Muscle of leg (tissue), 11 donors: ENCODE data around the gene HOXA3. TPM values are rescaled to one million over a fixed set of nuclear protein-coding genes. Genes with fewer than 3 reads are reported as not detected.

Experiments
- DNase-seq: peaks from one replicate; pipeline ENCODE4 v3.0.0; 2013
- H3K27ac ChIP-seq: one replicate; pipeline ENCODE4 v1.5.1; 2013; ENCODE audit warnings: mild to moderate bottlenecking, low read length, control low read depth
- H3K27me3 ChIP-seq: one replicate; pipeline ENCODE4 v1.6.1; 2013; ENCODE audit warnings: low read length; ENCODE audit not compliant: control insufficient read depth, insufficient read depth
- H3K36me3 ChIP-seq: one replicate; pipeline ENCODE4 v1.6.1; 2013; ENCODE audit warnings: low read length; ENCODE audit not compliant: control insufficient read depth, insufficient read depth
- H3K4me1 ChIP-seq: one replicate; pipeline ENCODE4 v1.6.1; 2013; ENCODE audit warnings: low read length; ENCODE audit not compliant: control insufficient read depth, insufficient read depth
- H3K4me3 ChIP-seq: one replicate; pipeline ENCODE4 v1.5.1; 2013; ENCODE audit warnings: low read length, control low read depth
- H3K9me3 ChIP-seq: replicated peaks from 2 replicates; pipeline ENCODE4 v1.6.1; 2013; ENCODE audit warnings: low read depth, low read length; ENCODE audit not compliant: control insufficient read depth
- whole genome bisulfite sequencing: methylation state at CpG from one replicate; pipeline ENCODE4 v1.1.5; 2013; ENCODE audit warnings: missing lambda C conversion rate; ENCODE audit not compliant: insufficient coverage; 5-methylcytosine and 5-hydroxymethylcytosine counted together
- polyA plus RNA-seq, 8 donors: library from polyadenylated mRNA; unstranded; fragments of 120-200 nt; gene quantifications; one replicate each; pipeline versions ENCODE4 v1.2.1 to v1.2.3, GENCODE V29; 2013; ENCODE audit warnings: inconsistent platforms in 1 of 8, low replicate concordance in 1 of 8; ENCODE audit not compliant: insufficient read length in 8 of 8, insufficient read depth in 1 of 8
- total RNA-seq: library from RNA; stranded (reverse); fragments of 120-200 nt; gene quantifications from one replicate; pipeline ENCODE4 v1.2.4, GENCODE V29; 2013

Gene HOXA3
- total and polyA plus RNA-seq, 9 donors: 4.7 to 12.5 (median 9.3) TPM

DNA sequence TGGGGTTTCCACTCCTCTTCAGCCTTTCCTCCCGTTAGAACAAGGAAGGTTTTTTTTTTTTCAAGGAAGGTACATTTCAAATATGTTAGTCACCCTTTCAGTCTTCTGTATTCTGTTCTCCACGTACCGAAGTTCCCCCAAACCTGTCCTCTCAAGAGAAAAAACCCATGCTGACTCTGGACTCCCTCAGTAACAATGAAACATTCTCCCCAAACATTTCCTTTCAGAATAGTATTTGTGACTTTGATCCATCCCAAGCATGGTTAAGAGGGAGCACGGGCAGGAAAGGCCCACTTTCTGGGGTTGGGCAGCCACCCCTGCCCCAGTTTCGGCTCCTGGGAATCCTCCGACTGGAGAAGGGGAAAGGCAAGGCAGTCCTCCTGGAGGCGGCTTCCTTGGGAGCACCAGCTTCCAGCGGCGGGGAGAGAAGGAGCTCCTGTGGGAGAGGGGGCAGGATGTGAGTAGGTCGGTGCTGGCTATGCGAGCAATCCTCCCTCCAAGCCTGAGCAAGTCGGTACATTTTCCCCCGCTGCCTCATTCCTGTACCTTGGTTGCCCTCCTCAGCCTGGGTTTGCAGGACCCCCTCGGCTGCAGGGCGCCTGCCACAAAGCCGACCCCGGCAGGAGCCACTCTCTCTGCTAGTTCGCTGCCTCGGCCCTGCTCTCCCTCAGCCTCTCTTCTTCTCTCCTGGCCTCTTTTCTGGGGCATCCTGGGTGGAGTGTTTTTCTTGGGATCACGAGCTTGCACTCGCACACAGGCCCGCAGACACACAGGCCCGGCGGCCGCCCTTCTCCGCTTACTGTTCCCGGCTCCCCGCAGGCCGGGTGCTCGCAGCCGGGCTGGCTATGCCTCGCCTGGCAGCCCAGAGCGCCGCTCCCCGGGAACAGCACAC lies 54.5 kb downstream of the HOXA3 start:
- Histone ChIP-seq H3K4me1 (peaks cover 26% of the 10 kb centered on the region), H3K36me3 (peaks cover 4% of the 10 kb centered on the region), H3K4me3 (peak overlapping the region; percentile 20), H3K27ac (peak overlapping the region; percentile 76), H3K27me3 (peaks cover 57% of the 10 kb centered on the region), H3K9me3 (no peaks in the 10 kb centered on the region)
- WGBS: 16% methylated on average over 19 of the region's 35 CpGs
- no peak for DNase-seq

DNA sequence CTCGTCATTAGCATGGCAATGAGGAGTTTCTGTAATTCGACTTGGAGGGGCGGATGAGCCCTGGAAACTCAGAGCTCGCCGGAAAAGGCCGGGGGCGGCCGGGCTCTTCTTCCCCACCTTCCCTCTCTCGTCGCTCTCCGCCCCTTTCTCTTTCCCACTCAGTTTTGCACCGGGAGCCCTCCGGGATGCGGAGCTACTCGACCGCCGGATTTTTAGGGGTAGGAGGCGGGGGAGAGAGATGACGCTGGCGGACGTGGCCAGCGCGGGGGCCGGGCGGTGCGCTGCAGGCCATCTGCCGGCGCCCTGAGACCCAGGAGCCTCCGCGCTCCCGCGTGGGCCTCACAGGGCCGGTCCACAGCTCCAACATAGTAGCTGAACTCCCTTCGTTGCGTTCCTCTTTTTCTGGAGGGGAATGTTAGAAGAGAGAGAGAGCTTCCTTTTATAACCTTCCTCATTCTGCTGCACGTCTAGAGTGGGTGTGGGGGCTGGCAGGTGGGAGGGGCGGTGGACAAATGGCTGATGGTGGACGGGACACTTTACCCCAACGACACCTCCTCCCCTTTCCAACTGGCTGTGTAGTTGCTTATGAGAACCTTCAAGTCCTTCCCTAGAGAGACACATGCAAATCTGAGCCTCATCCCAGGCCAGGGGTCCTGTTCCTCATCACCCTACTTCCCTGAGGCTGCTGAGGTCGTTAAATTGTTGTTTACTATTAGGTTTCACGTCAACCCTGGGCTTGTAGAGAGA lies 55.4 kb downstream of the HOXA3 start:
- Histone ChIP-seq H3K4me1 (peaks cover 26% of the 10 kb centered on the region), H3K4me3 (peak overlapping the region; percentile 78), H3K9me3 (no peaks in the 10 kb centered on the region), H3K27ac (peak overlapping the region; percentile 95), H3K36me3 (peaks cover 4% of the 10 kb centered on the region), H3K27me3 (peaks cover 56% of the 10 kb centered on the region)
- WGBS: 0% methylated on average over 11 of the region's 41 CpGs
- DNase-seq: peak; percentile 88

DNA sequence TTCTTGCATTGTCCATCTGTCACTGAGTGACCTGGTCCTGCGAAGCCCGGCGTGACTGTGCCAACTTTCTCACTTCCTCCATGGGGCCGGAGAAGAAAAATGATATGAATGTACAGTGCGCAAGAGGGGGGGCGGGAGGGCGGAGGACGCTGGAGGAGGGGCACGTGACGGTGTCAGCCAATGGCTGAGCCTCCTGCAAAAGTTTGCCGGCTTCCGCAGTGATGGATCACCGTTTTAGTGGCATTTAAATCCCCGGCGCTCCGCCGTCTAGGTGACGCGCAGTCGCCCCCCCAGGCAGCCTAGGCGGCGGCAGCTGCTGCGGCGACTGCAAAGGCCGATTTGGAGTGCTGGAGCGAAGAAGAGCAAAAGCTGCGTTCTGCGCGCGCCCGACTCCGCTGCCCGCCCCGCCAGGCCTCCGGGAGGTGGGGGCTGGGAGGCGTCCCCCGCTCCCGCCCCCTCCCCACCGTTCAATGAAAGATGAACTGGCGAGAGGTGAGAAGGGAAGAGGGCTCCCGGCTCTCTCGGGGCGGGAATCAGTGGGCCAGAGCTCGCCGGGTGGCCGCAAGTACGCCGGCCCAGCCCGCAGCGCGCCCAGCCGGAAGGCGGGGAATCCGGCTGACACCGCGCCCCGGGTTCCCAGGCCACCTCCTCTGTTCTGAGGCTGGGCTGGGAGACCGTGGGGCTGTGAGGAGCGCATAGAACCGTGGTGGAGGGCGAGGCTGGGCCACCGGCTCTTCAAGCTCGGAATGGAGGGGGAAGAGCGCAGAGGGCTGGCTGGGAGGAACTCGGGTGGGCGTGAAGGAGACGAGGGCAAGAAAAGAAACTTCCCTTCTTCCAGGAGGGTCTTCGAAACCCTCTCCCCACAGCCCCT lies 56.3 kb downstream of the HOXA3 start, which contains the start of gene HOXA1:
TSS of gene HOXA1 (minus strand) at position 104 of the 871 bp plus-strand sequence. CDS start at position 16, 88 bp downstream.
- peaks cover 24% of the 10 kb centered on the region for H3K4me1 ChIP-seq
- peaks cover 52% of the 10 kb centered on the region for H3K27me3 ChIP-seq
- H3K27ac ChIP-seq: peak within 1 kb of the TSS; percentile 95
- H3K9me3 ChIP-seq: no peaks in the 10 kb centered on the region
- peak; percentile 91 for DNase-seq
- peak within 1 kb of the TSS; percentile 78 for H3K4me3 ChIP-seq
- WGBS: 0% methylated on average over 49 of the region's 68 CpGs
- peaks cover 4% of the 10 kb centered on the region for H3K36me3 ChIP-seq

DNA sequence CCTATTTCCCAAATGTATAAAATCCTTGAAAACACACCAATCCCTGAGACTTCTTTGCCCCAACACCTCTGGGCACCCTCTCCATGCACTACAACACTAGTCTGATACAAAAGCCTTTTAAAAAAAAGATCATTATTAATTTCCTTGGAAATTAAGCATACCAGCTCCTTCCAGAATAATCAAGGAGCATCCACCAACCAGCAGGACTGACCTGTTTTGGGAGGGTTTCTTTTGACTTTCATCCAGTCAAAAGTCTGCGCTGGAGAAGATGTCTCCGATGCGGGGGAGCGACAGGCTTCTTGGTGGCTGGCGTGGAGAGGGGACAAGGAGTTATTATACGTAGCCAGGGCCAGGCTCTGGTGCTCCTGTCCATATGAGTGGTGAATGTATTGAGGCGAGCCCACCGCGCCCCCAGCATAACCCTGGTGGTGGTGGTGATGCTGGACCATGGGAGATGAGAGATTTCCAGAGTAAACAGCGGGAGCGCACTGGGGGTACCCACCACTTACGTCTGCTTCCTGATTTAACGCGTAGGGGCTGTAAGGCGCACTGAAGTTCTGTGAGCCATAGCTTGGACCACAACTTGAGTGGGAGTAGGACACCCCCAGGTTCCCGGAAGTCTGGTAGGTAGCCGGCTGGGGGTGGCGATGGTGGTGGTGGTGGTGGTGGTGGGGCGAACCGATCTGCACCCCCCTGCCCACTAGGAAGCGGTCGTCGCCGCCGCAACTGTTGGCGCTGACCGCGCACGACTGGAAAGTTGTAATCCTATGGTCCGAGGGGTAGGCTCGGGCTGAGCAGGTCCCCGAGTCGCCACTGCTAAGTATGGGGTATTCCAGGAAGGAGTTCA lies 57.1 kb downstream of the HOXA3 start:
- 10% methylated on average over 23 of the region's 33 CpGs for WGBS
- Histone ChIP-seq H3K27me3 (peaks cover 54% of the 10 kb centered on the region), H3K27ac (no peak overlapping the region), H3K36me3 (no peaks in the 10 kb centered on the region), H3K4me3 (peak overlapping the region; percentile 78), H3K9me3 (no peaks in the 10 kb centered on the region), H3K4me1 (peaks cover 24% of the 10 kb centered on the region)
- DNase-seq: no peak

DNA sequence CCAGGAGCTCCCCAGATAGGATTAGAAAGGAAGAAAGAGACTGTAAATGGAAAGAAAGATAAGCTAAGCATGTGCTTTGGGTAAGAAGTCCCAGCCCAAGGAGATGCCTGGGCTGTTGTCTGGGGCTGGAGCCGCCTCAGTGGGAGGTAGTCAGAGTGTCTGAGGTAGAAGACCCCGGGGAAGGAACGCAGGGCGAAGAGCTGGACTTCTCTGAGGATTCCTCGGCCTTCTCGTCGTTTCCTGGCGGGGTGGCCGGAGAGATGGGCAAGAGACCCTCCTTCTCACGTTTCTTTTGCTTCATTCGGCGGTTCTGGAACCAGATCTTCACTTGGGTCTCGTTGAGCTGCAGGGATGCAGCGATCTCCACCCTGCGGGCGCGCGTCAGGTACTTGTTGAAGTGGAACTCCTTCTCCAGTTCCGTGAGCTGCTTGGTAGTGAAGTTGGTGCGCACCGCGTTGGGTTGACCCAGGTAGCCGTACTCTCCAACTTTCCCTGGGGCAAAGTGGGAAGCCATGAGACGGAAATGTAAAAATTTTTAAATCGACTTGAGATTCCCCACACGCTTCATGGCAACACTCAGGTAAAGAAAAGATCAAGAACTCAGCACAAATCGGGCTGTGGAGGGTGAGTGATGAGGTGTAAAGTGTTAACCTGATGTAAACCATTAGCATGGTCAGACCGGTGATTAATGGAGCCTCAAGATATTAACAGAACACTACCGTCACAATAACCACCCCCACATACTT lies 57.9 kb downstream of the HOXA3 start:
- Histone ChIP-seq H3K27me3 (peaks cover 61% of the 10 kb centered on the region), H3K36me3 (no peaks in the 10 kb centered on the region), H3K4me3 (no peak overlapping the region), H3K9me3 (no peaks in the 10 kb centered on the region), H3K4me1 (peaks cover 24% of the 10 kb centered on the region), H3K27ac (no peak overlapping the region)
- 51% methylated on average over 18 of the region's 29 CpGs for WGBS
- no peak for DNase-seq

DNA sequence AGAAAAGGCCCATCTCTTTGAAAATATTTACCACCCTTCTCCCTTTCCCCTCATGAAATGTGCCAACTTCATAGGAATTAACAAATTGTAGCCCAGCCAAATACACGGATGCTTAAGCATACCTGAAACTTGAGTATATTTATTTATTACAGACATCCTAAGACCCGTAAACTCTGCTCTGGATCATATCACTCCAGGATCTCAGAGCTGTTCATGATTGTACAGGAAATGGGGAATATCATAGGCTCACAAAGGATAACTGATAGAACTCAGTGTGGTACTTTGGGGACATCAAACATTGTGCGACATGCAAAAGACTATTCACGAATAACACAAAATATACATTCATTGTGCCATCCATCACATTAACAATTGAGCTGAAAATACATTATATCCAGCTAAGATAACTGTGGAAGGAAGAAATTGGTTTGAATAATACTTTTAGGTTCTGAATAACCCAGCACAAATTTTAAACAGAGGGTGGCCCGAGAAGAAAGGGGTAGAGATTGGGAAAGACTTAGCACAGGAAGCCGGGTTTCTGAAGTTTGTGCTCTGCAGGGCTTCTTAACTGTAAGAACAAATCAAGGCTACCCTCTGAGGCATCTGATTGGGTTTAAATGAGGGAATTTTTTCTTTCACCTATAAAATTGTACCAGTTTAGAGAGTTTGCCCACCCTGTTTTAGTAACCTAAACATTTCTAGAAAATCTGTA lies 59.0 kb downstream of the HOXA3 start:
- WGBS: no CpG with 5 or more reads among the region's 6 CpGs
- peaks cover 18% of the 10 kb centered on the region for H3K4me1 ChIP-seq
- H3K27ac ChIP-seq: no peak overlapping the region
- peaks cover 60% of the 10 kb centered on the region for H3K27me3 ChIP-seq
- no peak for DNase-seq
- H3K36me3 ChIP-seq: no peaks in the 10 kb centered on the region
- H3K4me3 ChIP-seq: no peak overlapping the region
- H3K9me3 ChIP-seq: no peaks in the 10 kb centered on the region

DNA sequence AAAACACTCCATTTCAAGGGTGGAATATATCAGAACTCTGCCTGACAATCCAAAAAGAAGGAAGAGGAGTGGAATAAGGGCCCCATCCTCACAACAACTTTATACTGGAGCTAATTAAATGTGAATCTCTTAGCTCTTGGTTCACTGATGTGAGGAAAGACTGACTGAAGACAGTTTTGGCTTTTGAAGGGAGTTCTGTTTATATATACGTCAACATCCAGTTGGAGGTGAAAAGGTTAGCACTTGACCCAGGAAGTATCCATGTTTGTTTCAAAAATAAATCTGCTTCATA lies 59.6 kb downstream of the HOXA3 start:
- Histone ChIP-seq H3K27ac (no peak overlapping the region), H3K27me3 (peaks cover 60% of the 10 kb centered on the region), H3K4me3 (no peak overlapping the region), H3K4me1 (peaks cover 17% of the 10 kb centered on the region), H3K9me3 (no peaks in the 10 kb centered on the region), H3K36me3 (no peaks in the 10 kb centered on the region)
- no CpG with 5 or more reads among the region's 1 CpG for WGBS
- no peak for DNase-seq

DNA sequence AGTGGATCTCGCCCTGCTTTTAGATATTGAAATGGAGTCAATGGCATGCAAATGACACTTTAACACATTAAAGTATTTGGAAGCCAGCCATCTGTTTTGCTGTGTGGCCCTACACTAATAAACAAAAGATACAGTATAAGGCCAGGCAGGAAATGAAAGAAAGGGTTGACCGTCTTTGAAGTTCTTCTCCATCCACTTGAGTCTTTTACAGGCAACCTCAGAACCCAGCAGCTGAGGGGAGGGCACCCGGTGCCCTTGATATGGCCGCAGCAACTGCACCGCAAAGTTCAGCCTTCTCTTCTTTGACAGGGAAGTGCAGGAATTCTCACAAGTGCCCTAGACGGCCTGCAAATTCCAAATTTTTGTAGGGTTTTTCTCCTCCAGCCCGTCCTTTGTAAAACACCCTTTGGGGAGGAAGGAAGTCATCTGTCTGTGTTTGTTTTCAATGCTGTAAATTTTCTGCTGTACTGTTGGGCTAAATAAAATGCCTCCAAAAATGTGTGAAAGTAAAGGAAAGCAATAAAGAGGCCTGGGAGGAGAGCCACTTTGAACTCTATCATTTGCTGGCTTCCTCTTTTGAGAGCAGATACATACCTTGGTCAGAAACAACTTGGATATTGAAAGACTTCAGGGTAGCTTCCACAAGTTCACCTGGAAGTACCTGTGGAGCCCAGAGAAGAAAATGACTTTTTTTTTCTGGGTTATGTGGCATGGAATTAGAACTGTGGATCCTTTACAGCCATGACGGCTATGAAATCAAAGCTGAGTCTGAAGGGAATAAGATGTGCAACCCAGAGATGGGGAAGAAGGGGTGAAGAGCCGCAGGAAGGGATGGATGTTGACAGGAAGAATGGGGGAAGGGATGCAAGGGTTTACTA lies 60.2 kb downstream of the HOXA3 start:
- Histone ChIP-seq H3K27me3 (peaks cover 65% of the 10 kb centered on the region), H3K9me3 (no peaks in the 10 kb centered on the region), H3K27ac (no peak overlapping the region), H3K4me1 (peaks cover 13% of the 10 kb centered on the region), H3K36me3 (no peaks in the 10 kb centered on the region), H3K4me3 (no peak overlapping the region)
- WGBS: 56% methylated on average over 5 of the region's 9 CpGs
- no peak for DNase-seq
